WTC11 (cell line): ENCODE data around the gene TSKU. TPM values are rescaled to one million over a fixed set of nuclear protein-coding genes. Genes with fewer than 3 reads are reported as not detected.

Source experiments
- GRHL2 ChIP-seq: fragments of 250-450 bp; sonication (Bioruptor Pico); IDR thresholded peaks from 2 replicates; pipeline ENCODE4 v1.8.0; 2022; ENCODE audit warnings: mild to moderate bottlenecking, moderate library complexity; ENCODE audit not compliant: insufficient replicate concordance, severe bottlenecking
- IRF2 ChIP-seq: sonication (generic); formaldehyde crosslinking; IDR thresholded peaks from 2 replicates; pipeline ENCODE4 v1.8.0; 2022; ENCODE audit warnings: low read depth, missing genetic modification reagents, borderline replicate concordance
- JUN ChIP-seq: sonication (generic); formaldehyde crosslinking; IDR thresholded peaks from 2 replicates; pipeline ENCODE4 v1.8.0; 2023; ENCODE audit warnings: mild to moderate bottlenecking, missing genetic modification reagents
- NR3C1 ChIP-seq: sonication (generic); formaldehyde crosslinking; conservative IDR thresholded peaks from 2 replicates; pipeline ENCODE4 v1.8.1; 2023; ENCODE audit warnings: low read depth, mild to moderate bottlenecking, missing genetic modification reagents
- SMAD4 ChIP-seq: sonication (generic); formaldehyde crosslinking; IDR thresholded peaks from 2 replicates; pipeline ENCODE4 v1.8.0; 2022; ENCODE audit warnings: mild to moderate bottlenecking, missing genetic modification reagents
- SOX15 ChIP-seq: fragments of 250-450 bp; sonication (Bioruptor Pico); IDR thresholded peaks from 2 replicates; pipeline ENCODE4 v1.9.0; 2021; ENCODE audit warnings: mild to moderate bottlenecking
- TEAD4 ChIP-seq: sonication (generic); formaldehyde crosslinking; IDR thresholded peaks from 2 replicates; pipeline ENCODE4 v1.8.0; 2022; ENCODE audit warnings: mild to moderate bottlenecking, missing genetic modification reagents
- ZNF121 ChIP-seq: sonication (generic); formaldehyde crosslinking; IDR thresholded peaks from 2 replicates; pipeline ENCODE4 v1.8.0; 2023; ENCODE audit warnings: missing genetic modification reagents
- ZNF263 ChIP-seq: sonication (generic); formaldehyde crosslinking; IDR thresholded peaks from 2 replicates; pipeline ENCODE4 v1.8.1; 2022; ENCODE audit warnings: low read depth, mild to moderate bottlenecking, moderate library complexity, missing genetic modification reagents
- ZNF671 ChIP-seq: fragments of 250-450 bp; sonication (Bioruptor Pico); IDR thresholded peaks from 2 replicates; pipeline ENCODE4 v1.8.0; 2021; ENCODE audit warnings: mild to moderate bottlenecking
- total RNA-seq: library from RNA; stranded (reverse); gene quantifications from 3 replicates; pipeline ENCODE4 v1.2.3, GENCODE V29; 2021
- TF ChIP-seq, protein P1 (sequence below): sonication (generic); formaldehyde crosslinking; IDR thresholded peaks from 2 replicates; pipeline ENCODE4 v1.8.1; 2022; ENCODE audit warnings: low read depth, mild to moderate bottlenecking, moderate library complexity, missing genetic modification reagents, borderline replicate concordance
- TF ChIP-seq, protein P2 (sequence below): fragments of 250-450 bp; sonication (Bioruptor Pico); IDR thresholded peaks from 2 replicates; pipeline ENCODE4 v1.9.0; 2021; ENCODE audit warnings: mild to moderate bottlenecking
- TF ChIP-seq, protein P3 (sequence below): sonication (generic); formaldehyde crosslinking; IDR thresholded peaks from 2 replicates; pipeline ENCODE4 v1.8.1; 2022; ENCODE audit warnings: low read depth, missing genetic modification reagents, borderline replicate concordance
- TF ChIP-seq, protein P4 (sequence below): fragments of 250-450 bp; sonication (Bioruptor Pico); IDR thresholded peaks from 2 replicates; pipeline ENCODE4 v1.9.0; 2021; ENCODE audit warnings: moderate library complexity, mild to moderate bottlenecking, inconsistent platforms, borderline replicate concordance
- TF ChIP-seq, protein P5 (sequence below): sonication (generic); formaldehyde crosslinking; conservative IDR thresholded peaks from 2 replicates; pipeline ENCODE4 v1.8.1; 2022; ENCODE audit warnings: mild to moderate bottlenecking, missing genetic modification reagents
- TF ChIP-seq, protein P6 (sequence below): sonication (generic); formaldehyde crosslinking; IDR thresholded peaks from 2 replicates; pipeline ENCODE4 v1.8.1; 2022; ENCODE audit warnings: mild to moderate bottlenecking, moderate library complexity, missing genetic modification reagents
- TF ChIP-seq, protein P7 (sequence below): sonication (generic); formaldehyde crosslinking; IDR thresholded peaks from 2 replicates; pipeline ENCODE4 v1.8.0; 2022; ENCODE audit warnings: missing genetic modification reagents
- TF ChIP-seq, protein P8 (sequence below): fragments of 250-450 bp; sonication (Bioruptor Pico); IDR thresholded peaks from 2 replicates; pipeline ENCODE4 v1.8.0; 2021; ENCODE audit warnings: mild to moderate bottlenecking
- TF ChIP-seq, protein P9 (sequence below): sonication (generic); formaldehyde crosslinking; IDR thresholded peaks from 2 replicates; pipeline ENCODE4 v1.8.1; 2023; ENCODE audit warnings: mild to moderate bottlenecking, missing genetic modification reagents, moderate library complexity
- TF ChIP-seq, protein P10 (sequence below): fragments of 250-450 bp; sonication (Bioruptor Pico); IDR thresholded peaks from 2 replicates; pipeline ENCODE4 v2.1.2; 2022; ENCODE audit warnings: mild to moderate bottlenecking, moderate library complexity

TSKU gene
- total RNA-seq, 1 experiment from 2014 or later: 30.3 TPM

DNA sequence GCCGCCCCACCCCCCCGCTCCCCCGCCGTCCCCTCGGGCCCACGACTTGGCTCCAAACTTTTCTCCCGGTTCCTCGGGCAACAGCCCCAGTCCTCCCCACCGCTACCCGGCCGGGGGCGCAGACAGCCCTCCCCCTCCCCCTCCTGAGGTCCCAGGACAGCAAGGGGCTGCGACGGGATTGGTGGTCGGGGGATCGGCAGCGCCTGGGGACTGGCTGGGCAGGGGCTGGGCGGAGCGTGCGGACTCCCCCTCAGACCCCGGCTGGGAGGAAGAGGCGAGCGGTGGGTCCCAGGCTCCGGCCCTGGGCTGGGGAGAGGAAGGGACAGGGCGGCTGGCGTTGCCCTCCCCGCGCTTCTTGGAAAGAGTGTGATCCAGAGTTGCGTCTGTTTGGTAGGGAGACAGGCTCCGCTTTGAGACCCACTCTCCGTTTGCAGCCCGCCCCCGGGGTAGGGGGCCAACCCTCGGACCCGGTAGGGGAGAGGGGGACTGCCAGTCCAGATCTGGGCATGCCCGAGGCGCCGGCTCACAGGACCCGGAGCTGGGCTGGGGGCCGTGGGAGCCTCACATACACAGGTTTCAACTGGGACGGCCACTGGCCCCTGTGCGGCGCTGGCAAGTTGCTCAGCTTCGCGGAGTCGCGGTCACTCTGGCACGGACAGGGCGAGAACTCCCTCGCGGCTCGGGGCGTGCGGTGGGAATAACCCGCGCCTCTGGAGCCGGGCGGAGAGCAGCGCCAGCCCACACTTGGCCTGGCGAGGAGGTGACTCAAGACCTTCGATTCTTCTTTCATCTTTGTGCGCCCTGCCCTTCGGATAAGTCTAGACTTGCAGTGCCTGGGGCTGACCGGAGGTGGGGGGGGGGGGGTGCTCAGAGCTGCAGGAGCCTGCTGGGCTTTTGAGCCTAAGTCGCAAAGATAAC, 999 bp downstream of the TSKU start (continued):
- TF ChIP-seq, protein P1, sequence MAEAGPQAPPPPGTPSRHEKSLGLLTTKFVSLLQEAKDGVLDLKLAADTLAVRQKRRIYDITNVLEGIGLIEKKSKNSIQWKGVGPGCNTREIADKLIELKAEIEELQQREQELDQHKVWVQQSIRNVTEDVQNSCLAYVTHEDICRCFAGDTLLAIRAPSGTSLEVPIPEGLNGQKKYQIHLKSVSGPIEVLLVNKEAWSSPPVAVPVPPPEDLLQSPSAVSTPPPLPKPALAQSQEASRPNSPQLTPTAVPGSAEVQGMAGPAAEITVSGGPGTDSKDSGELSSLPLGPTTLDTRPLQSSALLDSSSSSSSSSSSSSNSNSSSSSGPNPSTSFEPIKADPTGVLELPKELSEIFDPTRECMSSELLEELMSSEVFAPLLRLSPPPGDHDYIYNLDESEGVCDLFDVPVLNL (CRISPR knock-in tag): no peak
- TF ChIP-seq, protein P2, sequence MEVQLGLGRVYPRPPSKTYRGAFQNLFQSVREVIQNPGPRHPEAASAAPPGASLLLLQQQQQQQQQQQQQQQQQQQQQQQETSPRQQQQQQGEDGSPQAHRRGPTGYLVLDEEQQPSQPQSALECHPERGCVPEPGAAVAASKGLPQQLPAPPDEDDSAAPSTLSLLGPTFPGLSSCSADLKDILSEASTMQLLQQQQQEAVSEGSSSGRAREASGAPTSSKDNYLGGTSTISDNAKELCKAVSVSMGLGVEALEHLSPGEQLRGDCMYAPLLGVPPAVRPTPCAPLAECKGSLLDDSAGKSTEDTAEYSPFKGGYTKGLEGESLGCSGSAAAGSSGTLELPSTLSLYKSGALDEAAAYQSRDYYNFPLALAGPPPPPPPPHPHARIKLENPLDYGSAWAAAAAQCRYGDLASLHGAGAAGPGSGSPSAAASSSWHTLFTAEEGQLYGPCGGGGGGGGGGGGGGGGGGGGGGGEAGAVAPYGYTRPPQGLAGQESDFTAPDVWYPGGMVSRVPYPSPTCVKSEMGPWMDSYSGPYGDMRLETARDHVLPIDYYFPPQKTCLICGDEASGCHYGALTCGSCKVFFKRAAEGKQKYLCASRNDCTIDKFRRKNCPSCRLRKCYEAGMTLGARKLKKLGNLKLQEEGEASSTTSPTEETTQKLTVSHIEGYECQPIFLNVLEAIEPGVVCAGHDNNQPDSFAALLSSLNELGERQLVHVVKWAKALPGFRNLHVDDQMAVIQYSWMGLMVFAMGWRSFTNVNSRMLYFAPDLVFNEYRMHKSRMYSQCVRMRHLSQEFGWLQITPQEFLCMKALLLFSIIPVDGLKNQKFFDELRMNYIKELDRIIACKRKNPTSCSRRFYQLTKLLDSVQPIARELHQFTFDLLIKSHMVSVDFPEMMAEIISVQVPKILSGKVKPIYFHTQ (CRISPR knock-in tag): no peak
- TF ChIP-seq, protein P3, sequence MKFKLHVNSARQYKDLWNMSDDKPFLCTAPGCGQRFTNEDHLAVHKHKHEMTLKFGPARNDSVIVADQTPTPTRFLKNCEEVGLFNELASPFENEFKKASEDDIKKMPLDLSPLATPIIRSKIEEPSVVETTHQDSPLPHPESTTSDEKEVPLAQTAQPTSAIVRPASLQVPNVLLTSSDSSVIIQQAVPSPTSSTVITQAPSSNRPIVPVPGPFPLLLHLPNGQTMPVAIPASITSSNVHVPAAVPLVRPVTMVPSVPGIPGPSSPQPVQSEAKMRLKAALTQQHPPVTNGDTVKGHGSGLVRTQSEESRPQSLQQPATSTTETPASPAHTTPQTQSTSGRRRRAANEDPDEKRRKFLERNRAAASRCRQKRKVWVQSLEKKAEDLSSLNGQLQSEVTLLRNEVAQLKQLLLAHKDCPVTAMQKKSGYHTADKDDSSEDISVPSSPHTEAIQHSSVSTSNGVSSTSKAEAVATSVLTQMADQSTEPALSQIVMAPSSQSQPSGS (CRISPR knock-in tag): no peak
- TF ChIP-seq ZNF121 (CRISPR knock-in tag): no peak
- TF ChIP-seq ZNF263 (CRISPR knock-in tag): no peak
- no peak for TF ChIP-seq GRHL2 (CRISPR knock-in tag)
- TF ChIP-seq, protein P4, sequence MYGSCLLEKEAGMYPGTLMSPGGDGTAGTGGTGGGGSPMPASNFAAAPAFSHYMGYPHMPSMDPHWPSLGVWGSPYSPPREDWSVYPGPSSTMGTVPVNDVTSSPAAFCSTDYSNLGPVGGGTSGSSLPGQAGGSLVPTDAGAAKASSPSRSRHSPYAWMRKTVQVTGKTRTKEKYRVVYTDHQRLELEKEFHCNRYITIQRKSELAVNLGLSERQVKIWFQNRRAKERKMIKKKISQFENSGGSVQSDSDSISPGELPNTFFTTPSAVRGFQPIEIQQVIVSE (CRISPR knock-in tag): no peak
- TF ChIP-seq, protein P5, sequence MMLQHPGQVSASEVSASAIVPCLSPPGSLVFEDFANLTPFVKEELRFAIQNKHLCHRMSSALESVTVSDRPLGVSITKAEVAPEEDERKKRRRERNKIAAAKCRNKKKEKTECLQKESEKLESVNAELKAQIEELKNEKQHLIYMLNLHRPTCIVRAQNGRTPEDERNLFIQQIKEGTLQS (CRISPR knock-in tag): no peak
- TF ChIP-seq NR3C1 (CRISPR knock-in tag): no peak
- TF ChIP-seq, protein P6, sequence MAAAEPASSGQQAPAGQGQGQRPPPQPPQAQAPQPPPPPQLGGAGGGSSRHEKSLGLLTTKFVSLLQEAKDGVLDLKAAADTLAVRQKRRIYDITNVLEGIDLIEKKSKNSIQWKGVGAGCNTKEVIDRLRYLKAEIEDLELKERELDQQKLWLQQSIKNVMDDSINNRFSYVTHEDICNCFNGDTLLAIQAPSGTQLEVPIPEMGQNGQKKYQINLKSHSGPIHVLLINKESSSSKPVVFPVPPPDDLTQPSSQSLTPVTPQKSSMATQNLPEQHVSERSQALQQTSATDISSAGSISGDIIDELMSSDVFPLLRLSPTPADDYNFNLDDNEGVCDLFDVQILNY (CRISPR knock-in tag): no peak
- TF ChIP-seq JUN (CRISPR knock-in tag): no peak
- no peak for TF ChIP-seq SOX15
- TF ChIP-seq, protein P7, sequence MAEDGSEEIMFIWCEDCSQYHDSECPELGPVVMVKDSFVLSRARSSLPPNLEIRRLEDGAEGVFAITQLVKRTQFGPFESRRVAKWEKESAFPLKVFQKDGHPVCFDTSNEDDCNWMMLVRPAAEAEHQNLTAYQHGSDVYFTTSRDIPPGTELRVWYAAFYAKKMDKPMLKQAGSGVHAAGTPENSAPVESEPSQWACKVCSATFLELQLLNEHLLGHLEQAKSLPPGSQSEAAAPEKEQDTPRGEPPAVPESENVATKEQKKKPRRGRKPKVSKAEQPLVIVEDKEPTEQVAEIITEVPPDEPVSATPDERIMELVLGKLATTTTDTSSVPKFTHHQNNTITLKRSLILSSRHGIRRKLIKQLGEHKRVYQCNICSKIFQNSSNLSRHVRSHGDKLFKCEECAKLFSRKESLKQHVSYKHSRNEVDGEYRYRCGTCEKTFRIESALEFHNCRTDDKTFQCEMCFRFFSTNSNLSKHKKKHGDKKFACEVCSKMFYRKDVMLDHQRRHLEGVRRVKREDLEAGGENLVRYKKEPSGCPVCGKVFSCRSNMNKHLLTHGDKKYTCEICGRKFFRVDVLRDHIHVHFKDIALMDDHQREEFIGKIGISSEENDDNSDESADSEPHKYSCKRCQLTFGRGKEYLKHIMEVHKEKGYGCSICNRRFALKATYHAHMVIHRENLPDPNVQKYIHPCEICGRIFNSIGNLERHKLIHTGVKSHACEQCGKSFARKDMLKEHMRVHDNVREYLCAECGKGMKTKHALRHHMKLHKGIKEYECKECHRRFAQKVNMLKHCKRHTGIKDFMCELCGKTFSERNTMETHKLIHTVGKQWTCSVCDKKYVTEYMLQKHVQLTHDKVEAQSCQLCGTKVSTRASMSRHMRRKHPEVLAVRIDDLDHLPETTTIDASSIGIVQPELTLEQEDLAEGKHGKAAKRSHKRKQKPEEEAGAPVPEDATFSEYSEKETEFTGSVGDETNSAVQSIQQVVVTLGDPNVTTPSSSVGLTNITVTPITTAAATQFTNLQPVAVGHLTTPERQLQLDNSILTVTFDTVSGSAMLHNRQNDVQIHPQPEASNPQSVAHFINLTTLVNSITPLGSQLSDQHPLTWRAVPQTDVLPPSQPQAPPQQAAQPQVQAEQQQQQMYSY (CRISPR knock-in tag): peak; percentile 26; the same call in 1 of the 2 replicates
- no peak for TF ChIP-seq SMAD4 (CRISPR knock-in tag)
- no peak for TF ChIP-seq TEAD4
- no peak for TF ChIP-seq IRF2 (CRISPR knock-in tag)
- TF ChIP-seq, protein P8, sequence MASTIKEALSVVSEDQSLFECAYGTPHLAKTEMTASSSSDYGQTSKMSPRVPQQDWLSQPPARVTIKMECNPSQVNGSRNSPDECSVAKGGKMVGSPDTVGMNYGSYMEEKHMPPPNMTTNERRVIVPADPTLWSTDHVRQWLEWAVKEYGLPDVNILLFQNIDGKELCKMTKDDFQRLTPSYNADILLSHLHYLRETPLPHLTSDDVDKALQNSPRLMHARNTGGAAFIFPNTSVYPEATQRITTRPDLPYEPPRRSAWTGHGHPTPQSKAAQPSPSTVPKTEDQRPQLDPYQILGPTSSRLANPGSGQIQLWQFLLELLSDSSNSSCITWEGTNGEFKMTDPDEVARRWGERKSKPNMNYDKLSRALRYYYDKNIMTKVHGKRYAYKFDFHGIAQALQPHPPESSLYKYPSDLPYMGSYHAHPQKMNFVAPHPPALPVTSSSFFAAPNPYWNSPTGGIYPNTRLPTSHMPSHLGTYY (CRISPR knock-in tag): no peak
- TF ChIP-seq, protein P9, sequence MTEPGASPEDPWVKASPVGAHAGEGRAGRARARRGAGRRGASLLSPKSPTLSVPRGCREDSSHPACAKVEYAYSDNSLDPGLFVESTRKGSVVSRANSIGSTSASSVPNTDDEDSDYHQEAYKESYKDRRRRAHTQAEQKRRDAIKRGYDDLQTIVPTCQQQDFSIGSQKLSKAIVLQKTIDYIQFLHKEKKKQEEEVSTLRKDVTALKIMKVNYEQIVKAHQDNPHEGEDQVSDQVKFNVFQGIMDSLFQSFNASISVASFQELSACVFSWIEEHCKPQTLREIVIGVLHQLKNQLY (CRISPR knock-in tag): no peak
- TF ChIP-seq ZNF671: no peak
- TF ChIP-seq, protein P10, sequence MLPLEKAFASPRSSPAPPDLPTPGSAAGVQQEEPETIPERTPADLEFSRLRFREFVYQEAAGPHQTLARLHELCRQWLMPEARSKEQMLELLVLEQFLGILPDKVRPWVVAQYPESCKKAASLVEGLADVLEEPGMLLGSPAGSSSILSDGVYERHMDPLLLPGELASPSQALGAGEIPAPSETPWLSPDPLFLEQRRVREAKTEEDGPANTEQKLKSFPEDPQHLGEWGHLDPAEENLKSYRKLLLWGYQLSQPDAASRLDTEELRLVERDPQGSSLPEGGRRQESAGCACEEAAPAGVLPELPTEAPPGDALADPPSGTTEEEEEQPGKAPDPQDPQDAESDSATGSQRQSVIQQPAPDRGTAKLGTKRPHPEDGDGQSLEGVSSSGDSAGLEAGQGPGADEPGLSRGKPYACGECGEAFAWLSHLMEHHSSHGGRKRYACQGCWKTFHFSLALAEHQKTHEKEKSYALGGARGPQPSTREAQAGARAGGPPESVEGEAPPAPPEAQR (CRISPR knock-in tag): no peak
